Cardiac fibroblast (primary cell): Measurements from ENCODE around the gene GLDC.

Source experiments
- DNase-seq, 2 donors: peaks; one replicate each; pipeline versions ENCODE4 v3.0.0 to v3.0.0-alpha.2; 2010; ENCODE audit warnings: low read depth in 2 of 2
- H3K4me3 ChIP-seq, 2 donors: replicated peaks in 1 of 2; 1 replicate in 1 of 2; 2 replicates in 1 of 2; pipeline ENCODE4 v1.5.1; 2011; ENCODE audit warnings: low read depth in 2 of 2, low read length in 2 of 2, mild to moderate bottlenecking in 2 of 2, moderate library complexity in 1 of 2
- TF ChIP-seq, protein P1 (sequence below): IDR thresholded peaks from one replicate; pipeline ENCODE4 v1.5.1; 2011; ENCODE audit warnings: low read depth, mild to moderate bottlenecking, low read length, inconsistent platforms

The GLDC gene

DNA sequence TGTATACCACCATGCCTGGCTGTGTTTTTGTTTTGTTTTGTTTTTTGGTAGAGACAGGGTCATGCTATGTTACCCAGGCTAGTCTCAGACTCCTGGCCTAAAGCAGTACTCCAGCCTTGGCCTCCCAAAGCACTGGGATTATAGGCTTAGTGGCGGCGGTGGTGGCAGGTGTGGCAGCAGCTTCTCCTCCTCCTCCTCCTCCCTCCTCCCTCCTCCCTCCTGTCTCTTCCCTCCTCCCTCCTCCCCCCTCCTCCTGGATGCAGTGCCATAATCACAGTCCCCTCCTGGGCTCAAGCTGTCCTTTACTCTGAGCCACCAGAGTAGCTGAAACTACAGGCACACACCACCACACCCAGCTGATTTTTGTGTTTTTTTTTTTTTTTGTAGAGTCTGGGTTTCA, 161.3 kb downstream of the GLDC start:
- no peak overlapping the region for H3K4me3 ChIP-seq
- no peak for DNase-seq
- TF ChIP-seq, protein P1, sequence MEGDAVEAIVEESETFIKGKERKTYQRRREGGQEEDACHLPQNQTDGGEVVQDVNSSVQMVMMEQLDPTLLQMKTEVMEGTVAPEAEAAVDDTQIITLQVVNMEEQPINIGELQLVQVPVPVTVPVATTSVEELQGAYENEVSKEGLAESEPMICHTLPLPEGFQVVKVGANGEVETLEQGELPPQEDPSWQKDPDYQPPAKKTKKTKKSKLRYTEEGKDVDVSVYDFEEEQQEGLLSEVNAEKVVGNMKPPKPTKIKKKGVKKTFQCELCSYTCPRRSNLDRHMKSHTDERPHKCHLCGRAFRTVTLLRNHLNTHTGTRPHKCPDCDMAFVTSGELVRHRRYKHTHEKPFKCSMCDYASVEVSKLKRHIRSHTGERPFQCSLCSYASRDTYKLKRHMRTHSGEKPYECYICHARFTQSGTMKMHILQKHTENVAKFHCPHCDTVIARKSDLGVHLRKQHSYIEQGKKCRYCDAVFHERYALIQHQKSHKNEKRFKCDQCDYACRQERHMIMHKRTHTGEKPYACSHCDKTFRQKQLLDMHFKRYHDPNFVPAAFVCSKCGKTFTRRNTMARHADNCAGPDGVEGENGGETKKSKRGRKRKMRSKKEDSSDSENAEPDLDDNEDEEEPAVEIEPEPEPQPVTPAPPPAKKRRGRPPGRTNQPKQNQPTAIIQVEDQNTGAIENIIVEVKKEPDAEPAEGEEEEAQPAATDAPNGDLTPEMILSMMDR = no peak
